HepG2 (cell line): ENCODE results near the gene SCRG1.

Source experiments
- CTCF ChIP-seq: sonication (generic); formaldehyde crosslinking; IDR thresholded peaks from 2 replicates; pipeline ENCODE4 v1.5.0; 2020; ENCODE audit warnings: mild to moderate bottlenecking, missing genetic modification reagents, moderate library complexity
- EZH2 ChIP-seq: conservative IDR thresholded peaks from 2 replicates; pipeline ENCODE4 v1.6.1; 2012; ENCODE audit warnings: mild to moderate bottlenecking, low read depth, low read length, moderate library complexity
- FOXM1 ChIP-seq: sonication (generic); formaldehyde crosslinking; IDR thresholded peaks from 2 replicates; pipeline ENCODE4 v1.5.0; 2020; ENCODE audit warnings: missing genetic modification reagents
- GABPB1 ChIP-seq: IDR thresholded peaks from 2 replicates; pipeline ENCODE4 v1.6.1; 2016; ENCODE audit warnings: mild to moderate bottlenecking, missing genetic modification reagents, moderate library complexity, missing compliant biosample characterization
- SMARCE1 ChIP-seq: fragments of 450-650 bp; IDR thresholded peaks from 2 replicates; pipeline ENCODE4 v1.6.1; 2017; ENCODE audit warnings: borderline replicate concordance
- ZNF160 ChIP-seq: sonication (generic); formaldehyde crosslinking; IDR thresholded peaks from 2 replicates; pipeline ENCODE4 v1.8.0; 2022; ENCODE audit warnings: mild to moderate bottlenecking, inconsistent platforms, missing genetic modification reagents
- TF ChIP-seq, protein P1 (sequence below): sonication (generic); formaldehyde crosslinking; IDR thresholded peaks from 2 replicates; pipeline ENCODE4 v1.4.0; 2020; ENCODE audit warnings: missing genetic modification reagents

GRCh38 chr4:173401063-173401462, 2.1 kb upstream of the SCRG1 start:
- TF ChIP-seq CTCF (CRISPR knock-in tag) (no peak), ZNF160 (CRISPR knock-in tag) (no peak), GABPB1 (CRISPR knock-in tag) (no peak), SMARCE1 (no peak), FOXM1 (CRISPR knock-in tag) (no peak), EZH2 (no peak)
- TF ChIP-seq, protein P1, sequence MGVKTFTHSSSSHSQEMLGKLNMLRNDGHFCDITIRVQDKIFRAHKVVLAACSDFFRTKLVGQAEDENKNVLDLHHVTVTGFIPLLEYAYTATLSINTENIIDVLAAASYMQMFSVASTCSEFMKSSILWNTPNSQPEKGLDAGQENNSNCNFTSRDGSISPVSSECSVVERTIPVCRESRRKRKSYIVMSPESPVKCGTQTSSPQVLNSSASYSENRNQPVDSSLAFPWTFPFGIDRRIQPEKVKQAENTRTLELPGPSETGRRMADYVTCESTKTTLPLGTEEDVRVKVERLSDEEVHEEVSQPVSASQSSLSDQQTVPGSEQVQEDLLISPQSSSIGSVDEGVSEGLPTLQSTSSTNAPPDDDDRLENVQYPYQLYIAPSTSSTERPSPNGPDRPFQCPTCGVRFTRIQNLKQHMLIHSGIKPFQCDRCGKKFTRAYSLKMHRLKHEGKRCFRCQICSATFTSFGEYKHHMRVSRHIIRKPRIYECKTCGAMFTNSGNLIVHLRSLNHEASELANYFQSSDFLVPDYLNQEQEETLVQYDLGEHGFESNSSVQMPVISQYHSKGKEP (CRISPR knock-in tag), result no peak
